NB4 (cell line): ENCODE data around the gene TANGO6.
"Not testable (repeated sequence)": the region's sequence is repeated elsewhere in the genome, so short reads cannot be mapped to it uniquely, and the experiment has no call there.

Experiments used
- DNase-seq: peaks from one replicate; pipeline ENCODE4 v3.0.0; 2010; ENCODE audit warnings: low read depth
- H3K4me3 ChIP-seq: one replicate; pipeline ENCODE4 v1.5.1; 2011; ENCODE audit warnings: mild to moderate bottlenecking, low read depth, low read length, moderate library complexity
- MYC ChIP-seq: IDR thresholded peaks from 2 replicates; pipeline ENCODE4 v1.6.1; 2011; ENCODE audit warnings: low read depth, low read length
- POLR2A ChIP-seq: IDR thresholded peaks from 2 replicates; pipeline ENCODE4 v1.6.1; 2011; ENCODE audit warnings: mild to moderate bottlenecking; ENCODE audit not compliant: insufficient read length; ENCODE audit errors: extremely low read depth
- TF ChIP-seq, protein P1 (sequence below): IDR thresholded peaks from 2 replicates; pipeline ENCODE4 v1.6.1; 2011; ENCODE audit warnings: low read depth, low read length
- TF ChIP-seq, protein P2 (sequence below): IDR thresholded peaks from one replicate; pipeline ENCODE4 v1.5.1; 2012; ENCODE audit warnings: low read depth, low read length

TANGO6 gene

DNA sequence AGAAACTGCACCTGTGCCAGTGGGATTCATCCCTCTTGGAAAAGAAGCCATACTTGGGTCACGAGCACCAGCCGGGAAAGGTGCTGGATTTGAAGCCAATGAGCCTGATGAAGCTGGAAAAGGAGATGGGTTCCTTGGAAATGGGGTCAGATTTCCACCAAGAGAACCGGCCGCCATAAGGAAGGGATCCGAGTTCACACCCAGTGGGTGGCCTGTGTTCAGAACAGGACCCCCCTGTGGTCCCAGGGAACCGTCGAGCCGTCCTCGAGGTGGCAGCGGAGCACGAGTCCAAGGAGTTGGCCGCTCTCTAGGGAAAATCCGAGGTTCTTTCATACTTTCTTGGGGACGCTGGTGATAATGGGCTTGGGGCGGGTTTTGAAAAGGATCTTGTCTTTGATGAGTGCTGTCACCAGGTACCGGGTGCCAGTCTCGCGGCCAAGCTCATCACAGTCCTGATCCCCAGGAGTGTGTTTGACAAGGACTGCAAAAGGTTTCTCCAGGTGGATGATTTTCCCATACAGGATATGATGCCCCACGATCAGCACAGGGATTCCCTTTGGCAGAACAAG, 276.8 kb downstream of the TANGO6 start:
- TF ChIP-seq, protein P1, sequence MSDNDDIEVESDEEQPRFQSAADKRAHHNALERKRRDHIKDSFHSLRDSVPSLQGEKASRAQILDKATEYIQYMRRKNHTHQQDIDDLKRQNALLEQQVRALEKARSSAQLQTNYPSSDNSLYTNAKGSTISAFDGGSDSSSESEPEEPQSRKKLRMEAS = no peak
- TF ChIP-seq POLR2A (no peak), MYC (no peak)
- TF ChIP-seq, protein P2, sequence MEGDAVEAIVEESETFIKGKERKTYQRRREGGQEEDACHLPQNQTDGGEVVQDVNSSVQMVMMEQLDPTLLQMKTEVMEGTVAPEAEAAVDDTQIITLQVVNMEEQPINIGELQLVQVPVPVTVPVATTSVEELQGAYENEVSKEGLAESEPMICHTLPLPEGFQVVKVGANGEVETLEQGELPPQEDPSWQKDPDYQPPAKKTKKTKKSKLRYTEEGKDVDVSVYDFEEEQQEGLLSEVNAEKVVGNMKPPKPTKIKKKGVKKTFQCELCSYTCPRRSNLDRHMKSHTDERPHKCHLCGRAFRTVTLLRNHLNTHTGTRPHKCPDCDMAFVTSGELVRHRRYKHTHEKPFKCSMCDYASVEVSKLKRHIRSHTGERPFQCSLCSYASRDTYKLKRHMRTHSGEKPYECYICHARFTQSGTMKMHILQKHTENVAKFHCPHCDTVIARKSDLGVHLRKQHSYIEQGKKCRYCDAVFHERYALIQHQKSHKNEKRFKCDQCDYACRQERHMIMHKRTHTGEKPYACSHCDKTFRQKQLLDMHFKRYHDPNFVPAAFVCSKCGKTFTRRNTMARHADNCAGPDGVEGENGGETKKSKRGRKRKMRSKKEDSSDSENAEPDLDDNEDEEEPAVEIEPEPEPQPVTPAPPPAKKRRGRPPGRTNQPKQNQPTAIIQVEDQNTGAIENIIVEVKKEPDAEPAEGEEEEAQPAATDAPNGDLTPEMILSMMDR = no peak
- H3K4me3 ChIP-seq = no peak overlapping the region
- DNase-seq = no peak

DNA sequence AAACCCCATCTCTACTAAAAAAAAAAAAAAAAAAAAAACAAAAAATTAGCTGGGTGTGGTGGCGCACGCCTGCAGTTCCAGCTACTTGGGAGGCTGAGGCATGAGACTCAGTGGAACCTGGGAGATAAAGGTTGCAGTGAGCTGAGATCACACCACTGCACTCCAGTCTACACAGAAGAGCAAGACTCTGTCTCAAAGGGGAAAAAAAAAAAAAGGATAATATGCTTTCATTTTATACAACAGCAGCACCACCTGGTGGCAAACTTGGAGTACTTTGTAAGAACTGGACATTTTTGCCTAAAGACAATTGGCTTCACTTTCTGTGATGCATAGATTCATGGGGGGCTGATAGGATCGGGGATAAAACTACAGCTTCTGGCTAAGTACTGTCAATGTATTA, 280.6 kb downstream of the TANGO6 start:
- TF ChIP-seq, protein P1 = no peak
- TF ChIP-seq POLR2A = no peak
- TF ChIP-seq, protein P2 = peak; percentile 58
- H3K4me3 ChIP-seq = no peak overlapping the region
- DNase-seq = peak; percentile 81

DNA sequence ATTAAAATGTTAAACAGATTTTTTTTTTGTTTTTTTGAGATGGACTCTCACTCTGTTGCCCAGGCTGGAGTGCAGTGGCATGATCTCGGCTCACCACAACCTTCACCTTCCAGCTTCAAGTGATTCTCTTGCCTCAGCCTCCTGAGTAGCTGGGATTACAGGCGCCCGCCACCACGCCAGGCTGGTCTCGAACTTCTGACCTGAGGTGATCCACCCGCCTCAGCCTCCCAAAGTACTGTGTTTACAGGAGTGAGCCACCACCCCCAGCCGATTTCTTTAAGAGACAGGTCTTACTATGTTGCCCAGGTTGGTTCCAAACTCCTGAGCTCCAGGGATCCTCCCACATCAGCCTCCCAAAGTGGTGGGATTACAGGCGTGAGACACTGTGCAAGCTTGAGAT, 281.1 kb downstream of the TANGO6 start:
- not testable (repeated sequence) for DNase-seq, H3K4me3 ChIP-seq

DNA sequence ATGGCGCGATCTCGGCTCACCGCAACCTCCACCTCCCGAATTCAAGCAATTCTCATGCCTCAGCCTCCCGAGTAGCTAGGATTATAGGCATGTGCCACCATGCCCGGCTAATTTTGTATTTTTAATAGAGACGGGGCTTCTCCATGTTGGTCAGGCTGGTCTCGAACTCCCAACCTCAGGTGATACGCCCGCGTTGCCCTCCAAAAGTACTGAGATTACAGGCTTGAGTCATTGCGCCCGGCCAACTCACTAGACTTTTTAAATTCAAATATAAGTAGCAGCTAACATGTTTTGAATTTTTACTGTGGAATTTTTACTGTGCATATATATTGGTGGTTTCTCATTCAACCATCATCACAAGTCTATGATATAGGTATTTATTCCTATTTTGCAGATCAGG, 281.6 kb downstream of the TANGO6 start:
- not testable (repeated sequence) for H3K4me3 ChIP-seq, DNase-seq

DNA sequence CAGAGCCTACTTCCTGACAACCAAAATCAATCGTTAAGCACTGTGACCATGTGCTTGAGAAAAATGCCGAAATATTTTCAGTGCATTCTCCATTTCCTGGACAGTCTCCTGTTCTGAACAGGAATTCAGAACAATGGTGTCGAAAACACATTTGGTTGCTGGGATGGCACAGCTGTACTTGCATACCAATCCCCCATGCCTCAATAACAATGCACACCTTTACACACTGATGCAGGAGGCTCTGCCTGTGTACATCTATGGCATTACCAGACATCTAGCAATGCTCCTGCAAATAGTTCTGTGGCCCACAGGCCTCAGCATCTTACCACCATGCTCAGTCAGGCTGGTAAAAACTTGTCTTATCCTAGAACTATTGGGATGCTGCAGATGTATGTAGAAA, 282.9 kb downstream of the TANGO6 start:
- H3K4me3 ChIP-seq = no peak overlapping the region
- no peak for DNase-seq
- TF ChIP-seq, protein P2 = no peak
- TF ChIP-seq MYC = no peak
- TF ChIP-seq, protein P1 = no peak
- TF ChIP-seq POLR2A = no peak

DNA sequence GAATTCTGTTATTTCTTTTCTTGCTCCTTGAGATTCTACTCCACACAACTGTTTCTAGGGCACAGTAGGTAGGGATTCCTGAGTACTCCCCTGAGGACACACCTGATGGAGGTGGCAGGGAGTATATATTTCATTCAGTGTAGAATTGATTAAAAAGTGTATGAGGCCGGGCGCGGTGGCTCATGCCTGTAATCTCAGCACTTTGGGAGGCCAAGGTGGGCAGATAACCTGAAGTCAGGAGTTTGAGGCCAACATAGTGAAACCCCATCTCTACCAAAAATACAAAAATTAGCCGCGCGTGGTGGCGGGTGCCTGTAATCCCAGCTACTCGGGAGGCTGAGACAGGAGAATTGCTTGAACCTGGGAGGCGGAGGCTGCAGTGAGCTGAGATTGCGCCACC, 283.5 kb downstream of the TANGO6 start:
- not testable (repeated sequence) for H3K4me3 ChIP-seq, DNase-seq

DNA sequence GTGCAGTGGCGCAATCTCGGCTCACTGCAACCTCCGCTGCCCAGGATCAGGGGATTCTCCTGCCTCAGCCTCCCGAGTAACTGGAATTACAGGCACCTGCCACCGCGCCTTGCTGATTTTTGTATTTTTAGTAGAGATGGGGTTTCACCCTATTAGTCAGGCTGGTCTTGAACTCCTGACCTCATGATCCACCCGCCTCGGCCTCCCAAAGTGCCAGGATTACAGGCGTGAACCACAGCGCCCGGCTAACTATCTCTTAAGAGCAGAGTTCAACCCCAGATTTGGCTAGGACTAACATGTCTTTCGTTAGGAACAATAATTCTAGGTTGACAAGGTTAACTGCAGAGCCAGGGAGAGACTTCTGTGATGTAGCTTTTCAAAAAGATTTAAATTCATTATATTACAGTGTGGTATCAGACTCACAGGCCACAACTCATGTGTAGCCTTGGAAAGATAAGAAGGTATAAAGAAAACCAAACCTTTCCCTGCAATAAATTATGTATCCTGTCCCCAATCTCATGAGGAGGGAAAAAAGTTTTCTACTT, 284.7 kb downstream of the TANGO6 start:
- H3K4me3 ChIP-seq = no peak overlapping the region
- no peak for DNase-seq
- TF ChIP-seq POLR2A (no peak), MYC (no peak)
- TF ChIP-seq, protein P2 = no peak
- TF ChIP-seq, protein P1 = no peak
